LNCAP (cell line): ENCODE results near the gene ASIC2.

Source experiments
- TF ChIP-seq, protein P1 (sequence below): fragments of 450-650 bp; IDR thresholded peaks from 2 replicates; pipeline ENCODE4 v1.5.1; 2017; ENCODE audit warnings: mild to moderate bottlenecking

Gene ASIC2

GRCh38 chr17:33166472-33166871 lies 126.6 kb downstream of the ASIC2 start:
- TF ChIP-seq, protein P1, sequence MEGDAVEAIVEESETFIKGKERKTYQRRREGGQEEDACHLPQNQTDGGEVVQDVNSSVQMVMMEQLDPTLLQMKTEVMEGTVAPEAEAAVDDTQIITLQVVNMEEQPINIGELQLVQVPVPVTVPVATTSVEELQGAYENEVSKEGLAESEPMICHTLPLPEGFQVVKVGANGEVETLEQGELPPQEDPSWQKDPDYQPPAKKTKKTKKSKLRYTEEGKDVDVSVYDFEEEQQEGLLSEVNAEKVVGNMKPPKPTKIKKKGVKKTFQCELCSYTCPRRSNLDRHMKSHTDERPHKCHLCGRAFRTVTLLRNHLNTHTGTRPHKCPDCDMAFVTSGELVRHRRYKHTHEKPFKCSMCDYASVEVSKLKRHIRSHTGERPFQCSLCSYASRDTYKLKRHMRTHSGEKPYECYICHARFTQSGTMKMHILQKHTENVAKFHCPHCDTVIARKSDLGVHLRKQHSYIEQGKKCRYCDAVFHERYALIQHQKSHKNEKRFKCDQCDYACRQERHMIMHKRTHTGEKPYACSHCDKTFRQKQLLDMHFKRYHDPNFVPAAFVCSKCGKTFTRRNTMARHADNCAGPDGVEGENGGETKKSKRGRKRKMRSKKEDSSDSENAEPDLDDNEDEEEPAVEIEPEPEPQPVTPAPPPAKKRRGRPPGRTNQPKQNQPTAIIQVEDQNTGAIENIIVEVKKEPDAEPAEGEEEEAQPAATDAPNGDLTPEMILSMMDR = no peak

DNA sequence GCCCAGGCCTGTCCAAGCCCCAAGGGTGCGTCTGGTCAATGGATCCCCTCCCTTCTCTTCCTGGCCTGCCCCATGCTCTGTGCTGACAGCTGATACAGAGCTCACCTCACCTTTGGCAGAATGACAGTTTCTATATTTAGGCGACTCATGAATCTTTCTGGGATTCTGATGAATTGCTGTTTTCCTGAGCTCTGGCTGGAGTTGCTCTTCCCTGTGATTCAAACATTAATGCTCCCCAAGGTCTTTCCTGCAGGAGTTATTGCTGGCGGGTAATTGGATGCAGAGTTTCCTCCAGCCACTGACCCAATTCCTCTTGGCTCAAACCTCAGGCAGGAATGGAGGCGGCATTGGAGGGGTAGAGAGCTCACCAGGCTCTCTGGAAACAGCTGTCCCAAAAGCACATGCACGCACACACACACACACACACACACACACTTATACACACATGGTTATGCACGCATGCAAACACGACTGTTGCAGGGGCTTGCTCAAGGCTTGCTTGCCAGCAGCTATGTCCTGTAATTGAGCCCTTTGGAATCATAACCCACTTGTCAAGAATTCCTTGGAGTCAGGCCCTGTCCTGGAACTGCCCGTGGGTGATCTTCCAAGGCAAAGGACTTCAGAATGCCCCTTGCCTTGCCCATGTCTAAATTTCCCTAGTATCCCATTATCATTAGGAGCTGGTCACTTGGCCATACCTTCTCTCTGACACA lies 128.8 kb downstream of the ASIC2 start:
- TF ChIP-seq, protein P1 = no peak

GRCh38 chr17:33163533-33164168 lies 129.4 kb downstream of the ASIC2 start:
- TF ChIP-seq, protein P1 = no peak

GRCh38 chr17:33154869-33155455 lies 138.1 kb downstream of the ASIC2 start:
- TF ChIP-seq, protein P1 = no peak

DNA sequence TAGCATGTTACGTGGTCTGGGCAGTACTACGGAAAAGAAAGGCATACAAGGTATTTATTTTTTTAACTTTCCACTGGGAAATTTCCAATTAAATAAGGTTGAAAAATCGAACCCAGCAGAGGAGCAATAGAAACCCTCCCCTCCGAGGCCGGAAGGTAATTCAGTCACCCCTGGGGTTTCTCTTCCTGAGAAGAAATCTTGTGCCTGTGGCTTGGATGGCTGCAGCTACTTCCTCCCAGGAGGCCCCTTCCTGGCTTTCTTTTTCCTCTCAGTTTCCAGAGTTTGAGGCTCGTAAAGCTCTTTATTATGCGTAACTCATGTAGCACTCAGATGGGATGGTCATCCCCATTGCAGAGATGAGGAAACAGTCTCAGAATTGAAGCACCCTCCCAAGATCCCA lies 140.3 kb downstream of the ASIC2 start:
- TF ChIP-seq, protein P1 = no peak

GRCh38 chr17:33151565-33151964 lies 141.5 kb downstream of the ASIC2 start:
- TF ChIP-seq, protein P1 = no peak

- TF ChIP-seq, protein P1 = no peak
Observed at GRCh38 chr17:33145941-33146340, 147.2 kb downstream of the ASIC2 start.
